GM23248 (cell line): ENCODE results near the gene INTS6L.

ENCODE experiments used
- EZH2 ChIP-seq: fragments of 200-600 bp; sonication (generic); IDR thresholded peaks from 2 replicates; pipeline ENCODE4 v1.6.1; 2018; ENCODE audit warnings: antibody characterized with exemption, mild to moderate bottlenecking; ENCODE audit not compliant: insufficient read depth, poor library complexity, severe bottlenecking
- EZH2phosphoT487 ChIP-seq: fragments of 200-600 bp; sonication (generic); IDR thresholded peaks from 2 replicates; pipeline ENCODE4 v1.6.1; 2018; ENCODE audit warnings: antibody characterized with exemption, moderate library complexity, mild to moderate bottlenecking, low read depth; ENCODE audit not compliant: insufficient read depth

GRCh38 chrX:135535077-135535940, 14.8 kb downstream of the INTS6L start:
- no peak for TF ChIP-seq EZH2
- TF ChIP-seq EZH2phosphoT487 = no peak
